GM13977 (cell line): ENCODE data around the gene OSBP2.

Source experiments
- DNase-seq: peaks from one replicate; pipeline ENCODE4 v3.0.0; 2012; ENCODE audit warnings: low spot score
- CTCF ChIP-seq: IDR thresholded peaks from 2 replicates; pipeline ENCODE4 v1.5.1; 2012; ENCODE audit warnings: mild to moderate bottlenecking, control low read depth; ENCODE audit not compliant: insufficient read depth; ENCODE audit errors: extremely low read depth, missing control alignments
- in situ Hi-C: fragments of 300-500 bp; cut with MboI; formaldehyde crosslinking; loops from one replicate; pipeline ENCODE4 v1.12.0; 2022; ENCODE audit warnings: low sequenced_read_pairs, low pct_unique_long_range_greater_than_20kb, mixed read lengths, inconsistent platforms; ENCODE audit not compliant: unreplicated experiment

Gene OSBP2

GRCh38 chr22:30685178-30685577, 9.5 kb upstream of the OSBP2 start:
- in situ Hi-C loops = no loop called here
- no peak for TF ChIP-seq CTCF
- DNase-seq = no peak

GRCh38 chr22:30687358-30687757, 7.3 kb upstream of the OSBP2 start:
- DNase-seq = no peak
- in situ Hi-C loops = no loop called here
- TF ChIP-seq CTCF = no peak

GRCh38 chr22:30689622-30690021, 5.1 kb upstream of the OSBP2 start:
- in situ Hi-C loops = no loop called here
- TF ChIP-seq CTCF = no peak
- no peak for DNase-seq

- no peak for DNase-seq
- no peak for TF ChIP-seq CTCF
- in situ Hi-C loops = no loop called here
Measured at GRCh38 chr22:30691204-30691603, 3.5 kb upstream of the OSBP2 start.

- peak; percentile 63 for DNase-seq
- in situ Hi-C loops = no loop called here
- no peak for TF ChIP-seq CTCF
Measured at GRCh38 chr22:30694171-30694639, 469 bp upstream of the OSBP2 start.

- no peak for TF ChIP-seq CTCF
- no peak for DNase-seq
- in situ Hi-C loops = no loop called here
Measured at GRCh38 chr22:30695351-30695851, 727 bp downstream of the OSBP2 start.
